ENCODE results near the gene DISP3. TPM values are rescaled to one million over a fixed set of nuclear protein-coding genes. Genes with fewer than 3 reads are reported as not detected.

DISP3 gene
- total and polyA plus RNA-seq, 2 experiments from 2014 or later: 0.18 to 0.74 TPM

GRCh38 chr1:11493972-11494655, 15.2 kb downstream of the DISP3 start:
- Histone ChIP-seq H3K27me3 (no peaks in the 10 kb centered on the region), H3K9me3 (ENCODE audit: low read depth) (no peaks in the 10 kb centered on the region), H3K4me1 (ENCODE audit: low read depth) (no peaks in the 10 kb centered on the region), H3K27ac (no peak overlapping the region), H3K4me3 (no peak overlapping the region), H3K36me3 (no peaks in the 10 kb centered on the region)
- TF ChIP-seq, protein P1, sequence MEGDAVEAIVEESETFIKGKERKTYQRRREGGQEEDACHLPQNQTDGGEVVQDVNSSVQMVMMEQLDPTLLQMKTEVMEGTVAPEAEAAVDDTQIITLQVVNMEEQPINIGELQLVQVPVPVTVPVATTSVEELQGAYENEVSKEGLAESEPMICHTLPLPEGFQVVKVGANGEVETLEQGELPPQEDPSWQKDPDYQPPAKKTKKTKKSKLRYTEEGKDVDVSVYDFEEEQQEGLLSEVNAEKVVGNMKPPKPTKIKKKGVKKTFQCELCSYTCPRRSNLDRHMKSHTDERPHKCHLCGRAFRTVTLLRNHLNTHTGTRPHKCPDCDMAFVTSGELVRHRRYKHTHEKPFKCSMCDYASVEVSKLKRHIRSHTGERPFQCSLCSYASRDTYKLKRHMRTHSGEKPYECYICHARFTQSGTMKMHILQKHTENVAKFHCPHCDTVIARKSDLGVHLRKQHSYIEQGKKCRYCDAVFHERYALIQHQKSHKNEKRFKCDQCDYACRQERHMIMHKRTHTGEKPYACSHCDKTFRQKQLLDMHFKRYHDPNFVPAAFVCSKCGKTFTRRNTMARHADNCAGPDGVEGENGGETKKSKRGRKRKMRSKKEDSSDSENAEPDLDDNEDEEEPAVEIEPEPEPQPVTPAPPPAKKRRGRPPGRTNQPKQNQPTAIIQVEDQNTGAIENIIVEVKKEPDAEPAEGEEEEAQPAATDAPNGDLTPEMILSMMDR (IDR thresholded peaks at IDR 0.05; ENCODE audit: low read depth, low read length): no peak
- no peak for DNase-seq (ENCODE audit: low read depth in 1 of 2, low spot score in 1 of 2)

DNA sequence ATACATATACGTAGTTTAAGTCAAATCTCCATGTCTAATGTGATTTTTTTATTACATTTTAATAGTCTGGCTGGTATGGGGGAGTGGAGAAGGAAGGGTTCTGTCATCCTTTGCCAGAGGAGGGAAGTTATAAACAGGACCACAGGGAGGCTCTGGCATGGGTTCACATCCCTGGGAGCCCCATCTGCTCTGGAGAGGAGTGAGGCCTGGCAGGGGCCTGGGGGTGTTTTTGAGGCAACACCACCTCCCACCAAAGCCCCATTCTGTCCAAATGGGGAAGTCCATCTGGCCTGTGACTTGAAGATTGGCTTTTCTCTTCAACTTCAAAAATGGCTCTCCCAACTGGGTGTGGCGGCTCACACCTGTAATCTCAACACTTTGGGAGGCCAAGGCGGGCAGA, 15.8 kb downstream of the DISP3 start:
- no peaks in the 10 kb centered on the region for H3K36me3 ChIP-seq
- H3K9me3 ChIP-seq (ENCODE audit: low read depth): no peaks in the 10 kb centered on the region
- DNase-seq (ENCODE audit: low read depth in 1 of 2, low spot score in 1 of 2): no peak
- H3K4me1 ChIP-seq (ENCODE audit: low read depth): no peaks in the 10 kb centered on the region
- TF ChIP-seq, protein P1 (IDR thresholded peaks at IDR 0.05; ENCODE audit: low read depth, low read length): no peak
- H3K4me3 ChIP-seq: no peak overlapping the region
- H3K27ac ChIP-seq: no peak overlapping the region
- H3K27me3 ChIP-seq: no peaks in the 10 kb centered on the region

- no peak for DNase-seq (ENCODE audit: low read depth in 1 of 2, low spot score in 1 of 2)
Observed at GRCh38 chr1:11495579-11495978, 16.6 kb downstream of the DISP3 start.

GRCh38 chr1:11496551-11497080, 17.7 kb downstream of the DISP3 start:
- Histone ChIP-seq H3K36me3 (no peaks in the 10 kb centered on the region), H3K27ac (no peak overlapping the region), H3K27me3 (no peaks in the 10 kb centered on the region), H3K4me1 (ENCODE audit: low read depth) (no peaks in the 10 kb centered on the region), H3K4me3 (no peak overlapping the region), H3K9me3 (ENCODE audit: low read depth) (no peaks in the 10 kb centered on the region)
- DNase-seq (ENCODE audit: low read depth in 1 of 2, low spot score in 1 of 2): no peak
- TF ChIP-seq, protein P1 (IDR thresholded peaks at IDR 0.05; ENCODE audit: low read depth, low read length): no peak

More at GRCh38 chr1:11495579-11495978, 16.6 kb downstream of the DISP3 start:
- Histone ChIP-seq H3K36me3 (no peaks in the 10 kb centered on the region), H3K4me1 (ENCODE audit: low read depth) (no peaks in the 10 kb centered on the region), H3K9me3 (ENCODE audit: low read depth) (no peaks in the 10 kb centered on the region), H3K4me3 (no peak overlapping the region), H3K27me3 (no peaks in the 10 kb centered on the region), H3K27ac (no peak overlapping the region)
- TF ChIP-seq, protein P1 (IDR thresholded peaks at IDR 0.05; ENCODE audit: low read depth, low read length): no peak

DNA sequence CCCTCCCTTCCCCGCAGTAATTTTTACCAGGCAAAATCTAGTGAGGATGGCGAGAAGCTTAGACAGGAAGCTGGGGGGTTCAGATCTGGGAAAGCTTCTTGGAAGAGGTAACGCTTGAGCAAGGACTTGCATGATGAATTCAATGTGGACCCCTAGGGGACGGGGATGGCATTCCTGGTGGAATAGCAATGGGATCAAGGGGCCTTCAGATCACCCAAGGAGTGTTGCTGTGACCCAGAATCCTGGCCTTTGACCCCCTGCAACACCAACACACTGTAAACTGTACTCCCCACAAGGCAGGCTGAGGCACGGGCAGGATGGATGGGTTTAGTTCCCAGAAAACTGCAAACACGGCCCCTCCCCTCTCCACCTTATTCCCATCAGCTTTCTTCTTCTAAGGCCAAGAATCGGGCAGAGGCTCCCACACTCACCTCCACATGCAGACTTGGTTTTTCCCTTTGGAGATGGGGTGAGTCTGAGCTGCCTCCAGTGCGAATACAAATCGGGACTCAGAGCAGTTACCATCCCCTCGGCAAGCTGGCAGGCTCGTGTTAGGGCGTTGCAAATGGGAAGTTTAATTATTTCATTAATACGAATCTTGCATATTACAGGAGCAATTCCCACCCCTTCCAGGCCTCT, 20.1 kb downstream of the DISP3 start:
- H3K9me3 ChIP-seq (ENCODE audit: low read depth): no peaks in the 10 kb centered on the region
- TF ChIP-seq, protein P1 (IDR thresholded peaks at IDR 0.05; ENCODE audit: low read depth, low read length): no peak
- DNase-seq (ENCODE audit: low read depth in 1 of 2, low spot score in 1 of 2): no peak
- no peaks in the 10 kb centered on the region for H3K27me3 ChIP-seq
- no peaks in the 10 kb centered on the region for H3K36me3 ChIP-seq
- no peaks in the 10 kb centered on the region for H3K4me1 ChIP-seq (ENCODE audit: low read depth)
- no peak overlapping the region for H3K27ac ChIP-seq
- no peak overlapping the region for H3K4me3 ChIP-seq
